Mucosa of descending colon (tissue), 3 donors: ENCODE measurements around the gene PHKB. TPM values are rescaled to one million over a fixed set of nuclear protein-coding genes. Genes with fewer than 3 reads are reported as not detected.

Experiments
- ATAC-seq: fragments of 200-7000 bp; cut with Tn5 transposase; one replicate; pipeline ENCODE4 v1.9.1; 2020; ENCODE audit warnings: mild to moderate bottlenecking, moderate library complexity
- DNase-seq, 3 donors: peaks; one replicate each; pipeline ENCODE4 v3.0.0-alpha.2; 2020
- H3K36me3 ChIP-seq: fragments of 200-600 bp; one replicate; pipeline ENCODE4 v1.8.0; 2021; ENCODE audit warnings: low read depth, mild to moderate bottlenecking
- H3K4me1 ChIP-seq: fragments of 200-600 bp; one replicate; pipeline ENCODE4 v1.8.0; 2021; ENCODE audit warnings: low read depth, mild to moderate bottlenecking
- H3K4me3 ChIP-seq: fragments of 200-600 bp; one replicate; pipeline ENCODE4 v1.8.0; 2021; ENCODE audit warnings: mild to moderate bottlenecking
- H3K9me3 ChIP-seq: fragments of 200-600 bp; one replicate; pipeline ENCODE4 v1.8.0; 2021; ENCODE audit warnings: mild to moderate bottlenecking
- intact Hi-C, 2 donors: fragments of 100-400 bp; cut with DNase I in 1 of 2; cut with micrococcal nuclease in 1 of 2; formaldehyde crosslinking; loops; one replicate each; pipeline versions ENCODE4 v1.11.0 to v1.11.1; 2022; cut with DNase I, micrococcal nuclease
- total RNA-seq, 3 donors: library from RNA; stranded (reverse); fragmentation: NEBNext Ultra II Directional in 2 of 3; extraction: Animal tissue kit (Norgen Biotek cat#: 25700) in 2 of 3; gene quantifications; one replicate each; pipeline versions ENCODE4 v1.2.1 to v1.2.4, GENCODE V29; 2021 to 2023
- TF ChIP-seq, protein P1 (sequence below): fragments of 200-600 bp; IDR thresholded peaks from one replicate; pipeline ENCODE4 v1.8.0; 2022; ENCODE audit warnings: antibody characterized with exemption, mild to moderate bottlenecking
- donor health status: DM: no; HTN: no; CAD: no; lungs with moderate emphysema.
- donor health status: DM: no; HTN: no; CAD: no.
- donor health status: DM: no; HTN: yes; CAD: no.

Gene PHKB
- total RNA-seq, 3 donors from 2014 or later = 67.8 to 101 (median 81.4) TPM

- H3K9me3 ChIP-seq = no peaks in the 10 kb centered on the region
- no peak overlapping the region for H3K4me3 ChIP-seq
- ATAC-seq (no peak), DNase-seq (no peak)
- no peaks in the 10 kb centered on the region for H3K4me1 ChIP-seq
- intact Hi-C loops = no loop called here
- H3K36me3 ChIP-seq = peaks cover 4% of the 10 kb centered on the region
- TF ChIP-seq, protein P1, sequence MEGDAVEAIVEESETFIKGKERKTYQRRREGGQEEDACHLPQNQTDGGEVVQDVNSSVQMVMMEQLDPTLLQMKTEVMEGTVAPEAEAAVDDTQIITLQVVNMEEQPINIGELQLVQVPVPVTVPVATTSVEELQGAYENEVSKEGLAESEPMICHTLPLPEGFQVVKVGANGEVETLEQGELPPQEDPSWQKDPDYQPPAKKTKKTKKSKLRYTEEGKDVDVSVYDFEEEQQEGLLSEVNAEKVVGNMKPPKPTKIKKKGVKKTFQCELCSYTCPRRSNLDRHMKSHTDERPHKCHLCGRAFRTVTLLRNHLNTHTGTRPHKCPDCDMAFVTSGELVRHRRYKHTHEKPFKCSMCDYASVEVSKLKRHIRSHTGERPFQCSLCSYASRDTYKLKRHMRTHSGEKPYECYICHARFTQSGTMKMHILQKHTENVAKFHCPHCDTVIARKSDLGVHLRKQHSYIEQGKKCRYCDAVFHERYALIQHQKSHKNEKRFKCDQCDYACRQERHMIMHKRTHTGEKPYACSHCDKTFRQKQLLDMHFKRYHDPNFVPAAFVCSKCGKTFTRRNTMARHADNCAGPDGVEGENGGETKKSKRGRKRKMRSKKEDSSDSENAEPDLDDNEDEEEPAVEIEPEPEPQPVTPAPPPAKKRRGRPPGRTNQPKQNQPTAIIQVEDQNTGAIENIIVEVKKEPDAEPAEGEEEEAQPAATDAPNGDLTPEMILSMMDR = no peak
Measured at GRCh38 chr16:47504599-47504998, 43.5 kb downstream of the PHKB start.

DNA sequence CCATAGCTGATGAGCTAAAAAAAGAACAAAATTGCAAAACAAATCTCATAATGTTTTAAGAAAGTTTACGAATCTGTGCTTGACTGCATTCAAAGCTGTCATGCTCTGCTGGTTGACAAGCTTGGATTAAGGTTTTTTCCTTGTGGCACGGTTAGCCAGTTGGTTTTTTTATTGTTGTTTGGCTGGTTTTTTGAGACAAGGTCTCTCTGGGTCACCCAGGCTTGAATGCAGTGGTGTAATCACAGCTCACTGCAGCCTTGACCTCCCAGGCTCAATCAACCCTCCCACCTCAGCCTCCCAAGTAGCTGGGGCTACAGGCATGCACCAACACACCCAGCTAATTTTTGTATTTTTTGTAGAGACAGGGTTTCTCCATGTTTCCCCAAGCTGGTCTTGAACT, 45.7 kb downstream of the PHKB start:
- no peaks in the 10 kb centered on the region for H3K9me3 ChIP-seq
- TF ChIP-seq, protein P1 = no peak
- no peaks in the 10 kb centered on the region for H3K4me1 ChIP-seq
- H3K4me3 ChIP-seq = no peak overlapping the region
- DNase-seq (no peak), ATAC-seq (no peak)
- intact Hi-C loops = no loop called here
- H3K36me3 ChIP-seq = peaks cover 4% of the 10 kb centered on the region

DNA sequence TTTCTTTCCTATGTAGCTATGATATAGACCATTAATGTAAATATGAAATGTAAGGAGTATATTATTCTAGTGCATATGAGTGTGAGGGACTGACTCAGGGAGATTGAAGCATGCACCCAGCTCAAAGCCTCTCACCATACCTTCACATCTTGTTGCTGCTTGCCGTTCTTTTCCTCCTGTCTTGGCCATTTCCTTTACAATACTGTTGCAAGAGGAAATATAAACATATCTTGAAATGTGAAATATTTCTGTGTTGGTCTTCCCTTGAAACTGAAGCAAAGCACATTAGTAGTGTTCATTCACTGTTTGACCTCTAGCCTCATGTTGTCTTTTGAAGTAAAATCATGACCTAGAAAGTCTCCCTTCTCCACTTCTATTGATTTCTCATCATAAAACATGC, 46.6 kb downstream of the PHKB start:
- no peaks in the 10 kb centered on the region for H3K9me3 ChIP-seq
- intact Hi-C loops = no loop called here
- H3K4me3 ChIP-seq = no peak overlapping the region
- no peaks in the 10 kb centered on the region for H3K4me1 ChIP-seq
- ATAC-seq = no peak
- DNase-seq = no peak
- H3K36me3 ChIP-seq = peaks cover 1% of the 10 kb centered on the region
- TF ChIP-seq, protein P1 = no peak

DNA sequence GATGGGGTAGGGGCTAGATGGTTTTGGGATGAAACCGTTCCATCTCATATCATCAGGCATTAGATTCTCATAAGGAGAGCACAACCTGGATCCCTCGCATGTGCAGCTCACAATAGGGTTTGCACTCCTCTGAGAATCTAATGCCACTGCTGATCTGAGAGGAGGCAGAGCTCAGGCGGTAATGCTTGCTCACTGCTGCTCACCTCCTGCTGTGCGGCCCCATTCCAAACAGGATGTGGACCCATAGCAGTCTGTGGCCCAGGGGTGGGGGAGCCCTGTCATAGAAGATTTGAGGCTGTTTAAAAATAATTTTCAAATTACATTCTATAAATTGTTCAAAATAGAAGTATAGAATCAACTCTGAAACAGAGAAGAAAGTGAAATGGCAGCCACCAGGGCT, 50.8 kb downstream of the PHKB start:
- H3K4me1 ChIP-seq = no peaks in the 10 kb centered on the region
- TF ChIP-seq, protein P1 = no peak
- no peaks in the 10 kb centered on the region for H3K9me3 ChIP-seq
- no peak for DNase-seq
- H3K4me3 ChIP-seq = no peak overlapping the region
- intact Hi-C loops = no loop called here
- ATAC-seq = no peak
- no peaks in the 10 kb centered on the region for H3K36me3 ChIP-seq

DNA sequence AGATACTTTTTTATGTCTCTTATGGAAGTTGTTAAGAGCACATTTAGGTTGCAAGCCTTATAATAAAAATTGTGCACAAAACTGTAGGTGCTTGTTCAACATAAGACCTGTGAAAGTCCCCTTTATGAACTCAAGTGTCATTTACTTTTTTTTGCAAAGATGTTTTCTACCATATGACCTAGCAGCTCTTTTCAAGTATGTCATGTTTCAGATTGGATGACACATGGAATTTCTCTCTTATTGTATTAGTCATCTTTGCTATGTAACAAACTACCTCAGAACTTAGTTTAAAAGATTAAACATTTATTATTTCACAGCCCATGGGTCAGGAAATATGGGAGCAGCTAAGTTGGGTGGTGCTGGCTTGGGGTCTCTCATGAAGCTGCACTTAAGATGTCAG, 57.9 kb downstream of the PHKB start:
- intact Hi-C loops = no loop called here
- ATAC-seq = no peak
- H3K36me3 ChIP-seq = no peaks in the 10 kb centered on the region
- no peaks in the 10 kb centered on the region for H3K4me1 ChIP-seq
- no peak for DNase-seq
- H3K4me3 ChIP-seq = no peak overlapping the region
- TF ChIP-seq, protein P1 = no peak
- no peaks in the 10 kb centered on the region for H3K9me3 ChIP-seq

- no peaks in the 10 kb centered on the region for H3K4me1 ChIP-seq
- H3K4me3 ChIP-seq = no peak overlapping the region
- no peak for ATAC-seq
- DNase-seq = no peak
- H3K36me3 ChIP-seq = no peaks in the 10 kb centered on the region
- intact Hi-C loops = no loop called here
- TF ChIP-seq, protein P1 = no peak
- no peaks in the 10 kb centered on the region for H3K9me3 ChIP-seq
Measured at GRCh38 chr16:47519546-47519945, 58.4 kb downstream of the PHKB start.
